K562 (cell line): Measurements from ENCODE around the gene MED16. TPM values are rescaled to one million over a fixed set of nuclear protein-coding genes. Genes with fewer than 3 reads are reported as not detected.

Source experiments
- CHD1 ChIP-seq: fragments of 200-600 bp; sonication (generic); IDR thresholded peaks from one replicate; pipeline ENCODE4 v1.6.1; 2012; ENCODE audit warnings: mild to moderate bottlenecking, moderate library complexity, low read length, inconsistent platforms
- ESRRA ChIP-seq: fragments of 450-650 bp; IDR thresholded peaks from 2 replicates; pipeline ENCODE4 v1.6.1; 2014; ENCODE audit warnings: low read depth, mild to moderate bottlenecking, moderate library complexity, borderline replicate concordance
- ETV6 ChIP-seq, 3 experiments: fragments of 150-350 bp in 1 of 3; sonication (generic) in 1 of 3; formaldehyde crosslinking in 1 of 3; IDR thresholded peaks; 2 replicates each; pipeline versions ENCODE4 v1.6.1 to v1.8.0; 2014 to 2022; ENCODE audit warnings: borderline replicate concordance in 2 of 3, low read depth in 2 of 3, antibody characterized with exemption in 1 of 3, low read length in 1 of 3, mild to moderate bottlenecking in 1 of 3, missing genetic modification reagents in 1 of 3
- HDAC1 ChIP-seq, 2 experiments: fragments of 450-650 bp; IDR thresholded peaks; 2 replicates each; pipeline ENCODE4 v1.6.1; 2016 to 2017; ENCODE audit warnings: inconsistent platforms in 1 of 2, mild to moderate bottlenecking in 1 of 2, moderate library complexity in 1 of 2
- HOMEZ ChIP-seq: fragments of 250-450 bp; sonication (Bioruptor Pico); IDR thresholded peaks from 2 replicates; pipeline ENCODE4 v1.4.0; 2020; ENCODE audit warnings: mild to moderate bottlenecking, moderate library complexity
- RUNX1 ChIP-seq: sonication (generic); IDR thresholded peaks from 2 replicates; pipeline ENCODE4 v1.6.1; 2016; ENCODE audit warnings: antibody characterized with exemption, low read depth
- SIRT6 ChIP-seq: IDR thresholded peaks from one replicate; pipeline ENCODE4 v1.6.1; 2012; ENCODE audit warnings: low read depth, mild to moderate bottlenecking, control low read depth, inconsistent platforms, low read length, moderate library complexity
- TSHZ1 ChIP-seq: fragments of 250-450 bp; sonication (Bioruptor Pico); IDR thresholded peaks from 2 replicates; pipeline ENCODE4 v1.4.0; 2020; ENCODE audit warnings: mild to moderate bottlenecking, moderate library complexity
- ZBTB17 ChIP-seq: fragments of 450-650 bp; formaldehyde crosslinking; IDR thresholded peaks from 2 replicates; pipeline ENCODE4 v1.4.0; 2020; ENCODE audit warnings: mild to moderate bottlenecking
- ZFP36 ChIP-seq: fragments of 150-350 bp; IDR thresholded peaks from 2 replicates; pipeline ENCODE4 v1.6.1; 2018; ENCODE audit warnings: low read length, low read depth; ENCODE audit not compliant: partially characterized antibody
- ZNF24 ChIP-seq: fragments of 450-650 bp; IDR thresholded peaks from 2 replicates; pipeline ENCODE4 v1.6.1; 2016
- ZNF384 ChIP-seq: IDR thresholded peaks from 2 replicates; pipeline ENCODE4 v1.6.1; 2012; ENCODE audit warnings: low read depth, low read length, improper control_type of control experiment
- ZNF436 ChIP-seq: fragments of 250-450, 450-650 bp; sonication (Bioruptor Pico); formaldehyde crosslinking; IDR thresholded peaks from 2 replicates; pipeline ENCODE4 v1.7.0; 2020; ENCODE audit warnings: mild to moderate bottlenecking
- polyA plus RNA-seq, 8 experiments: library from polyadenylated mRNA; depleted of rRNA in 4 of 8; stranded (reverse) in 5 of 8; unstranded in 3 of 8; fragments of >200 nt; fragmentation: Nextera tagmentation in 2 of 8; fragmentation: Illumina TruSeq in 1 of 8; extraction: Ambion mirVana in 2 of 8; extraction: Trizol in 1 of 8; gene quantifications; 2 replicates each; pipeline versions ENCODE4 v1.2.1 to v1.2.3, GENCODE V29; 2011 to 2014; ENCODE audit warnings: inconsistent platforms in 1 of 8, missing spikeins in 1 of 8
- total RNA-seq, 7 experiments: library from RNA; depleted of rRNA in 6 of 7; stranded (reverse); fragments of >200 nt in 6 of 7; fragmentation: Illumina TruSeq in 2 of 7; extraction: Trizol in 2 of 7; gene quantifications; 2 replicates each; pipeline versions ENCODE4 v1.2.1 to v1.2.3, GENCODE V29; 2011 to 2021; ENCODE audit warnings: low replicate concordance in 1 of 7
- TF ChIP-seq, protein P1 (sequence below), 2 experiments: fragments of 450-650 bp; IDR thresholded peaks; 2 replicates each; pipeline ENCODE4 v1.6.1; 2016; ENCODE audit warnings: mild to moderate bottlenecking in 2 of 2, borderline replicate concordance in 1 of 2, low read depth in 1 of 2, moderate library complexity in 1 of 2

The MED16 gene
- total and polyA plus RNA-seq, 9 of the 15 experiments (the other 6 are each of a cell fraction or from before 2014, with no cell fraction given), result 0.89 to 59.9 (median 8.6) TPM

DNA sequence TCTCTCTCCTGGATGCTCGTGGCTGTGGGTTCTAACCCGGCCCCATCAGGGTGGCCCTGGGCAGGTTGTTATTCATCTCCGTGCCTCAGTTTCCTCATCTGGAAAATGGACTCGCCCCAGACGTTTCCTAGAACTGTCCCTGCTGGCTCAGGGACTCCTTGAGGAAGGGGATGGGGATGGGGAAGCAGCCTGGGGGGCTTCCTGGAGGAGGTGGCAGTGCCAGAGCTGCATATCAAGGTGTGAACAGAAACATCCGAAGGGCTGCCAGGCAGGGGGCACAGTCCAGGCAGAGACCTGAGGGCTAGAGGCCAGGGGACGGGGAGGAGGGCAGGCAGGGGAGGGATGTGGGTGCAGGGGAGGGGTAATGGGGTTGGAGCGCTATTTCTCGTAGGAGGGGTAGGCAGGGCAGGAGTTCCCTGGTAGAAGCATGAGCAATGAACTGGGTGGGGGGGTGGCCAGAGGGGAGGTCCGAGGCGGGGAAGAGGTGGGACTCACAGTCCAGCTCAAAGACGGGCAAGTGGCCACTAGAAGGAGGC, 44.5 kb downstream of the MED16 start (continued):
- TF ChIP-seq HOMEZ (no peak), TSHZ1 (CRISPR knock-in tag) (no peak), ZNF24 (no peak), CHD1 (no peak), ETV6 (IDR thresholded peaks at IDR 0.05; ENCODE audit: borderline replicate concordance in 1 of 2, low read depth in 2 of 2, low read length in 1 of 2) (no peak), ETV6 (CRISPR knock-in tag; IDR thresholded peaks at IDR 0.05; ENCODE audit: borderline replicate concordance) (no peak), HDAC1 (IDR thresholded peaks at IDR 0.05) (no peak), RUNX1 (no peak), ZNF436 (CRISPR knock-in tag) (peak; percentile 57; the same call in 1 of the 2 replicates), ESRRA (no peak), ZNF384 (no peak), SIRT6 (no peak), ZFP36 (peak; percentile 96), ZBTB17 (CRISPR knock-in tag) (no peak)
- TF ChIP-seq, protein P1, sequence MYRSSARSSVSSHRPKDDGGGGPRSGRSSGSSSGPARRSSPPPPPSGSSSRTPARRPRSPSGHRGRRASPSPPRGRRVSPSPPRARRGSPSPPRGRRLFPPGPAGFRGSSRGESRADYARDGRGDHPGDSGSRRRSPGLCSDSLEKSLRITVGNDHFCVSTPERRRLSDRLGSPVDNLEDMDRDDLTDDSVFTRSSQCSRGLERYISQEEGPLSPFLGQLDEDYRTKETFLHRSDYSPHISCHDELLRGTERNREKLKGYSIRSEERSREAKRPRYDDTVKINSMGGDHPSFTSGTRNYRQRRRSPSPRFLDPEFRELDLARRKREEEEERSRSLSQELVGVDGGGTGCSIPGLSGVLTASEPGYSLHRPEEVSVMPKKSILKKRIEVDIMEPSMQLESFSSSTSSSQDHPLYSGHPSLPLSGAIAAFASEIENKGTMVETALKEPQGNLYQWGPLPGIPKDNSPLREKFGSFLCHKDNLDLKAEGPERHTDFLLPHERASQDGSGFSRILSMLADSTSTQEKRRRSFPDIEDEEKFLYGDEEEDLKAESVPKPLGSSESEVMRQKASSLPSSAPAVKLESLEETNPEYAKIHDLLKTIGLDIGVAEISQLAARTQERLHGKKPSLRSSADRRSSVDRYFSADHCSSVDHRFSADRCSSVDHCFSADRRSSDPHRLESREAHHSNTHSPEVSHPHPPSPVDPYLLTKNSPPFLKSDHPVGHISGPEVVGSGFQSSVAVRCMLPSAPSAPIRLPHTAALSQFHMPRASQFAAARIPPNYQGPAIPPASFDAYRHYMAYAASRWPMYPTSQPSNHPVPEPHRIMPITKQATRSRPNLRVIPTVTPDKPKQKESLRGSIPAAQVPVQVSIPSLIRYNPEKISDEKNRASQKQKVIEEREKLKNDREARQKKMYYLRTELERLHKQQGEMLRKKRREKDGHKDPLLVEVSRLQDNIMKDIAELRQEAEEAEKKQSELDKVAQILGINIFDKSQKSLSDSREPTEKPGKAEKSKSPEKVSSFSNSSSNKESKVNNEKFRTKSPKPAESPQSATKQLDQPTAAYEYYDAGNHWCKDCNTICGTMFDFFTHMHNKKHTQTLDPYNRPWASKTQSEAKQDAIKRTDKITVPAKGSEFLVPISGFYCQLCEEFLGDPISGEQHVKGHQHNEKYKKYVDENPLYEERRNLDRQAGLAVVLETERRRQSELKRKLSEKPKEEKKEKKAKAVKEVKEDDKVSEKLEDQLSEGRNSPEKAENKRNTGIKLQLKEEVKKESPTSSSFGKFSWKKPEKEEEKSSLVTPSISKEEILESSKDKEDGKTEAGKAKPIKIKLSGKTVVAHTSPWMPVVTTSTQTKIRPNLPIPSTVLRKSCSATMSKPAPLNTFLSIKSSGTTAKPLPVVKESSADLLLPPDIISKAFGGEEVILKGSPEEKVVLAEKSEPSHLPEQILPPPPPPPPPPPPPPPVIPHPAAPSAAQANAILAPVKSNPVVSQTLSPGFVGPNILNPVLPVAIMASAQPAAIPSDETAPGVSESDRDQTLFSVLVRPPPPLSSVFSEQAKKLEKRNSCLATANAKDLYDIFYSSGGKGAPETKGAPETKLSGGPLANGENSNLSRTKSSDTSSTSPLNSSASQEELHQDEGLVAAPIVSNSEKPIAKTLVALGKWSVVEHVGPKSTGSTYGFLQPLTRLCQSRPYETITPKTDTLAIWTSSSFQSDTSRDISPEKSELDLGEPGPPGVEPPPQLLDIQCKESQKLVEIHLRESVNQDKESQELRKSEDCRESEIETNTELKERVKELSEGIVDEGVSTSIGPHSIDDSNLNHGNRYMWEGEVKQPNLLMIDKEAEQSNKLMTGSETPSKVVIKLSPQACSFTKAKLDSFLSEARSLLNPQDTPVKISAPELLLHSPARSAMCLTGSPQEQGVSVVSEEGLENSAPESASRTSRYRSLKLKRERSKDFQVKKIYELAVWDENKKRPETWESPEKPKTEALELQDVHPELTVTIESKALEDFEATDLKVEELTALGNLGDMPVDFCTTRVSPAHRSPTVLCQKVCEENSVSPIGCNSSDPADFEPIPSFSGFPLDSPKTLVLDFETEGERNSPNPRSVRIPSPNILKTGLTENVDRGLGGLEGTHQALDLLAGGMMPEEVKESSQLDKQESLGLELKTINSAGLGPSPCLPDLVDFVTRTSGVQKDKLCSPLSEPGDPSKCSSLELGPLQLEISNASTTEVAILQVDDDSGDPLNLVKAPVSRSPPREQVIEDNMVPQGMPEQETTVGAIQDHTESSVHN (IDR thresholded peaks at IDR 0.05; ENCODE audit: borderline replicate concordance in 1 of 2, low read depth in 1 of 2), result no peak
